HUES6 (cell line): Measurements from ENCODE around the gene MDN1.

ENCODE experiments used
- H3K27ac ChIP-seq: 2 replicates; pipeline ENCODE4 v1.7.0; 2013; ENCODE audit warnings: low read depth, mild to moderate bottlenecking, low read length, inconsistent platforms
- H3K27me3 ChIP-seq: 2 replicates; pipeline ENCODE4 v1.6.1; 2013; ENCODE audit warnings: low read length; ENCODE audit not compliant: control insufficient read depth, insufficient read depth
- H3K36me3 ChIP-seq: 2 replicates; pipeline ENCODE4 v1.6.1; 2013; ENCODE audit warnings: low read length; ENCODE audit not compliant: control insufficient read depth, insufficient read depth
- H3K4me1 ChIP-seq: 2 replicates; pipeline ENCODE4 v1.6.1; 2013; ENCODE audit warnings: low read length; ENCODE audit not compliant: control insufficient read depth, insufficient read depth
- H3K4me3 ChIP-seq: 2 replicates; pipeline ENCODE4 v1.5.1; 2013; ENCODE audit warnings: low read depth, low read length
- H3K9ac ChIP-seq: one replicate; pipeline ENCODE4 v1.6.1; 2013; ENCODE audit warnings: mild to moderate bottlenecking, low read length
- H3K9me3 ChIP-seq: 2 replicates; pipeline ENCODE4 v1.6.1; 2013; ENCODE audit warnings: low read depth, low read length; ENCODE audit not compliant: control insufficient read depth, insufficient read depth

MDN1 gene

DNA sequence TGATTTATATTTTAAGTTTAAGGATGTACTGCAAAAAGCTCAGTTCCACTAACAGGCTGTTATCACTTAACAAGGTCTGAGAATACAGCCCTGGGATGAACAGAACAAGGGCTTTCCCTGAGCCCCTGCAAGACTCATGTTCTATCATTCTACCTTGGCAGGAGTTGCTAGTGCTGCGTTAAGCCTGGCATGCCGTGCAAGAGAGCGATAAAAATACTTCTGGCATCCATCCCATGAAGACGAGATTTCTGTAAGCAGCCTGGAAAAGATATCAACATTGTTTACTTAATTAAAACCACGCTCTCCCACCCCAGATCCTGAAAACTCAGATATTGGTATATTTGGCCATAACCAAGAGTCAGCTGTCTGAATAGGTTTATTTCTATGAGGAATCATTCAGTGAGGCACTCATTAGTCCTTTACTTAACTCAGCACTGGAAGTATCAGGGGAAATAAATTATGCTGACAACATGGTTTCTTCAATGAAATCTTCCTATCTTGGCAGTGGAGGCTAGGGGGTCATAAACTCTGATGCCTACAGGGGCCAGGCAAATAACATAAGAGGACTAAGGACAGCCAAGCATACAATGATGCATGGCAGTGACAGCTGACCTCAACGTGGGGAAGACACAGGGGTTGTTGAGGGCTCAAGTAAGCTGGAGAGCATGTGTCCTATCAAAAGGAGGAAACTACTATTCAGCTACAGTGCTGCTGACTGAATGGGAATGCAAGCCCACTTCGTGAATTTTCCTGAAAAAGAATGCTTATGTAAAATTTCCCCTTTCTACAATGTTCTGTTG is 143.4 kb downstream of the MDN1 start:
- Histone ChIP-seq H3K27ac (no peak overlapping the region), H3K4me1 (peaks cover 23% of the 10 kb centered on the region), H3K9me3 (no peaks in the 10 kb centered on the region), H3K9ac (no peak overlapping the region), H3K27me3 (no peaks in the 10 kb centered on the region), H3K36me3 (peaks cover 100% of the 10 kb centered on the region), H3K4me3 (no peak overlapping the region)

DNA sequence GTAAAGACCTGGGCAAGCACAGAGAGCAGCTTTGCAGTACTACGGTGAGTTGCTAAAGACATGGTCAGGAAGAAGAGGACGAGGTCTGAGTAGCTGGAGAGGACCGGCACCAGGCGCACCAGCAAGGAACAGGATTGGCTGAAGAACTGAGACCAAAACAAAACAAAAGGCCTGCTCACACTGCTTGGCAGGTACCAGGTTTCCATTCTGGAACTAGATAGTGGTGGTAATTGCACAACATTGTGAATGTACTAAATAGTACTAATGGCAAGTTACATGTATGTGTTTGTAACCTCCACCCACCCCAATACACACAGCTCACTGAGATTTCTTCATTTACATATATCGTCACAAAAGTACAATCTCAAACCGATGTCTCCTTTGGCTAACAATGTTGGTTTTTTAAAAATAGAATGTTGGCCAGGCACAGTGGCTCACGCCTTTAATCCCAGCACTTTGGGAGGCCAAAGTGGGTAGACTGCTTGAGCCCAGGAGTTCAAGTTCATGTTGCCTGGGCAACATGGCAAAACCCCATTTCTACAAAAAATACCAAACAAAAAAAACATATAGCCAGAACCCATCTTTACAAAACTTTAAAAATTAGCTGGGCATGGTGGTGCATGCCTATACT is 148.5 kb downstream of the MDN1 start:
- no peaks in the 10 kb centered on the region for H3K9me3 ChIP-seq
- no peaks in the 10 kb centered on the region for H3K27me3 ChIP-seq
- H3K36me3 ChIP-seq, result peaks cover 87% of the 10 kb centered on the region
- no peak overlapping the region for H3K27ac ChIP-seq
- peaks cover 31% of the 10 kb centered on the region for H3K4me1 ChIP-seq
- no peak overlapping the region for H3K4me3 ChIP-seq
- H3K9ac ChIP-seq, result no peak overlapping the region

DNA sequence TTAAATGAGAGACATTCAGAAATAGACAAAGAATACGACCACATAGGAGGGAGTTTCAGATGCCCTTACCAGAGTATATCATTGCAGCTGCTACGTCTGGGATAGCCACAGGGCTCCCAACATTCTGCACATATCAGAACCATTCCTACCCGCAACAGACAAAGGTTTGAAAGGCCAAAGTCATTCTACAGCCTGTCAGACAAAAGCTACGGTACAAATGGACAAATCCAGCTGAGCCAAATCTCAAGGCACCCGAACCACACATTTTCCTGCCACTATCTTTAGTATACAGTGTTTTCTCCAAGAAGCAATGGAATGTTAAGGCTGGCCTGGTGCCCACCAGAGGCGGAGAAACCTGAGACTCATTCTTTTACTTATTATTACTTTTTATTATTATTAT is 150.6 kb downstream of the MDN1 start:
- Histone ChIP-seq H3K27me3 (no peaks in the 10 kb centered on the region), H3K27ac (peak overlapping the region; percentile 95), H3K36me3 (peaks cover 86% of the 10 kb centered on the region), H3K9me3 (no peaks in the 10 kb centered on the region), H3K9ac (peak overlapping the region; percentile 51), H3K4me1 (peaks cover 30% of the 10 kb centered on the region), H3K4me3 (no peak overlapping the region)

DNA sequence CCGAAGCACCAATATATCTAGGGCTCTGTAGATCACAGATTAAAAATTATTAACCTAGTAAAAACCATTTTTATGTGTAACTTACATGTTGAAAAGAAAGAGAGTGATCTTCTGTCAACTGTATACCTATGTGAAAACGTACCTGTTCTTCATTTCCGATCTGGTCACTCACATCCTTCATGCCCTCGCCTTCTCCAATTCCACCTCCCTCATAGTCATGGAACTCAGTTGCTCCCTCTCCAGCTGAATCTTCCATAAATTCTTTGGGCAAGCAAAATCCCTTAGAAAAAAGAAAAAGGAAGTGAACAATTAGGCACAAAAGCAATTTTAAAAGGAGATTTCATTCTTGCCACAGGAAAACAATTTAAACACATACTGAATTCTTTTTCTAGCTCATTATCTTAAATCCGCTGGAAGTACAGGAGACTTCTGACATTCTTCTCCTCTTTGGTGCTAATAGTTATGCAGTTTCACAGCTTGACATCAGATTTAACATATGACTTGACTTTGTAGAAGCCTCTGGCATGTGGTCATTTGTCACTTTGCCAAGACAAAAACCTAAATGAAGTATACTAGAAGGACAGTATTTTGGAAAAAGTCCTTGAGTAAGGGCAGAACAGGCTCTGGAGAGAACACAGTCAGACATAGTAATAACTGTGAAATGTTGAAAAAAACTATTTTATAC is 151.6 kb downstream of the MDN1 start:
- Histone ChIP-seq H3K36me3 (peaks cover 86% of the 10 kb centered on the region), H3K9ac (peak overlapping the region; percentile 32), H3K4me3 (no peak overlapping the region; the same call in 1 of the 2 replicates), H3K4me1 (peaks cover 28% of the 10 kb centered on the region), H3K9me3 (no peaks in the 10 kb centered on the region), H3K27me3 (no peaks in the 10 kb centered on the region), H3K27ac (peak overlapping the region; percentile 95)

DNA sequence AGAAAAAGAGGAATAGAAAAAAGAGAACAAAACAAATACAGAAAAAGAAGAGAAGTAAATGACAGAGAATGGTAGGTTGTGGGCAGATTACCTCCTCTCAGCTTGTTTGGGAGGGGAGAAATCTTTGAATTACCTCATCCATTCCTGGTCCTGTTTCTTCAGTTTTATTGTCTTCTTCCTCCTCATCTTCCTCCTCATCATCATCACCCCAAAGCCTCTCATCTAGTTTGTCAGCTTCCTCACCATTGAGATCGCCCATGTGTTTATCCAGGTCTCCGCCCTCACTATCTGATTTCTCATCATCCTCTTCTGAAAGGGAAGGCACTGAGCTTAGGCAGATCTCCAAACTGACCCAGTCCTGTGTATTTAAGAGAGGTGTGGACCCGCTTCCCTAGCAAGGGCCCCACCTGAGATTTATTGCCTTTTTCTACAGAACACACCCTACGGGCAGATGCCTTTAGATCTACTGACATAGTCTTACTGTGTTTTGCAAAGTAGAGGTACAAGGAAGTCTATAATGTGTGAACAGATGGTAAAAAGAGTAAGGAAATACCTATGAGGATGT is 156.9 kb downstream of the MDN1 start:
- peaks cover 95% of the 10 kb centered on the region for H3K36me3 ChIP-seq
- no peak overlapping the region for H3K9ac ChIP-seq
- H3K4me1 ChIP-seq, result peaks cover 7% of the 10 kb centered on the region
- no peaks in the 10 kb centered on the region for H3K9me3 ChIP-seq
- peak overlapping the region; percentile 23; the same call in 1 of the 2 replicates for H3K27ac ChIP-seq
- no peak overlapping the region for H3K4me3 ChIP-seq
- no peaks in the 10 kb centered on the region for H3K27me3 ChIP-seq

DNA sequence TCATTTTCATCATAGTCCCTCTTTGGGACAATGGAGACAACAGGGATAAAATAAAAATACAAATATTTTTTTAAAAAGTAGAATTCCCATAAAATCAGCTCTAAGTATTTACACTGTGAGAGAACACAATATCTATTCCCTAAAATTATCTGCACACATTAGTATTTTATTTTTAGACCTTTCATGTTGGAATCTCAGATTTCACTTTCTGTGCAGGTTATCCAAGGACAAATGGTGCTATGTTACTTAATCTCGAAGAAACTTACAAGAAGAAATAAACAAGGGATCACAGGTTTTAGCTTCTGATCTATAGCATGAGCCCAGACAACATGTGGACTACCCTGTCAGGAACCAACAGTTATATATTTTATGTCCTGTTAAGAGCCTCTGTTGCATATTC is 158.0 kb downstream of the MDN1 start:
- Histone ChIP-seq H3K9ac (no peak overlapping the region), H3K27ac (no peak overlapping the region), H3K4me3 (no peak overlapping the region), H3K36me3 (peaks cover 95% of the 10 kb centered on the region), H3K27me3 (no peaks in the 10 kb centered on the region), H3K4me1 (no peaks in the 10 kb centered on the region), H3K9me3 (no peaks in the 10 kb centered on the region)

DNA sequence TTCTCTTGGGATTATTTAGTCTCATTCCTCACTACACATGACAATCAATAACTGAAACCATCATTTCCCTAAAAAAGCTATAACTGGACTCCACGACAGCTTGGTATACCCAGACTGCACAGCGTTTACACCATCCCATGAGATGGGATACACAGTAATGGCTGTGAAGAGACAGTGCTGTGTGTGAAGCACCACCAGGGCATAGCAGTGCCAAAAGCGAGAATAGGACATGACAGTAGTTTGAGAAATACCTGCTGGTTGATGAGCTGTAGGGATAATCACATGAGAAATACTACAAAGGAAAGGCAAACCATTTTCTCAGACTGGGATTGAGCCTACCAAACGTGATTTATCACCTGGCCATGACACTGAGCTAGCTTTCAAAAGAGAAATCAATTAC is 158.6 kb downstream of the MDN1 start:
- H3K27ac ChIP-seq, result no peak overlapping the region
- no peaks in the 10 kb centered on the region for H3K27me3 ChIP-seq
- no peak overlapping the region for H3K9ac ChIP-seq
- H3K36me3 ChIP-seq, result peaks cover 95% of the 10 kb centered on the region
- H3K4me3 ChIP-seq, result no peak overlapping the region
- no peaks in the 10 kb centered on the region for H3K4me1 ChIP-seq
- no peaks in the 10 kb centered on the region for H3K9me3 ChIP-seq

DNA sequence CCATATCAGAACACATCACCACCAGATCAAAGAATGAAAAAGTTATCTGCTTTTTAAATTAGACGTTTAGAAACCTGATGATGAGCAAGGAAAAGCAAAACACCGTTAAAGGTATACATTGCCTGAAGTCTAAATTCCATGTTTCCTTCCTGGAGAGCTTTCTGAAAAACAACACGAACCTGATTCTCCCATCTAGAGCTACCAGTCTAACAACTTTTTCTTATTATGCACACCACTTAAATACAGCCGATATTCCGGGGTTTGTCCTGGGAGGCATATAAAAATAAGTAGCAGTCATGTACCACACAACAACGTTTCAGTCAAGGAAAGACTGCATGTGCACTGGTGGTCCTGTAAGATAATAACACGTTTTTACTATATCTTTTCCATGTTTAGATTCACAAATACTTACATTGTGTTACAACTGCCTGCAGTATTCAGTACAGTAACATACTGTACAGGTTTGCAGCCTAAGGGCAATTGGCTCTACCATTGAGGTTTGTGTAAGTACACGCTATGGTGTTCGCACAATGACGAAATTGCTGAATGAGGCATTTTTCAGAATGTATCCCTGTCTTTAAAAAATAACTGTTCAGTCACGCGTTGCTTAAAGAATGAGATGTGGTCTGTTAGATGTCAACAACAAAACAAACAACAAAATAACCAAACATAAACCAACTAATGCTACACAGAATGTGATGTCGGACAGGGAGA is 162.0 kb downstream of the MDN1 start:
- no peak overlapping the region for H3K4me3 ChIP-seq
- H3K36me3 ChIP-seq, result peaks cover 96% of the 10 kb centered on the region
- no peaks in the 10 kb centered on the region for H3K27me3 ChIP-seq
- H3K27ac ChIP-seq, result no peak overlapping the region
- no peak overlapping the region for H3K9ac ChIP-seq
- no peaks in the 10 kb centered on the region for H3K4me1 ChIP-seq
- no peaks in the 10 kb centered on the region for H3K9me3 ChIP-seq

DNA sequence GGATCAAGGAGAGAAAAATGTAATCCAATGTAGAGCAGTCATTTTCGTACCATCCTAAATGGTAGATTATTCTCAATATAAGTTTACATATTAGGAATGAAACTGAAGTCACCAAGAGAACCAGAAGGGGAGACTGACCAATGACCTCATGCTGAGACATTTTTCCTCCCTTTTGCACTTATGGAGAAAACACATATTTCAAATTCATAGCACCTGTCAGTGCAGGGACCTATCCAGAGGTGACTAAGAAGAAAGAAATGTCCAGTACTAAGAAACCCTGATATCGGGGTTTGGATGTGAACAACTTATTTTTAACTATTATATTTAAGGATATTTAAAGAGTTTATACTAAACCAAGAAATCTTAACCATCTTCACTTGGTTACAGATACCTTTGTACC is 164.5 kb downstream of the MDN1 start:
- no peaks in the 10 kb centered on the region for H3K27me3 ChIP-seq
- H3K4me3 ChIP-seq, result no peak overlapping the region
- no peak overlapping the region for H3K9ac ChIP-seq
- H3K9me3 ChIP-seq, result no peaks in the 10 kb centered on the region
- no peak overlapping the region for H3K27ac ChIP-seq
- no peaks in the 10 kb centered on the region for H3K4me1 ChIP-seq
- peaks cover 95% of the 10 kb centered on the region for H3K36me3 ChIP-seq

DNA sequence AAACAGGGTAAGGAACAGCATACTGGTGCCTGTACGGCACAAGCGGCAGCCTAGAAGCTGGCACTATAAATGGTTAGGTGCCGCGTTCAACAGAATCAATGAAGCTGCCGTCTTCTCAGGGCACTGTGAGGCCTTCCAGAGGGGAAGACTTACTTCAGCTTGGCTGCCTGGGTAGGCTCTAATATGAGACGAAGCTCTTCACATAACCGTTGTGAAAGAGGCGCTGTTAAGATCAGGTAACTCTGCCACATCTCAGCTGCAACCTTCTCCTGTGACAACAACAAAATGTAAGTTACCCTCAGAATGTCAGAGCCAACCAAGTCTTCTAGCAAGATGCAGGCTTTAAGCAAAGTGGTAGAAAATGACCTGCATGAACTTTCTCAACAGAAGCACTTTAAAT is 169.0 kb downstream of the MDN1 start:
- H3K4me1 ChIP-seq, result no peaks in the 10 kb centered on the region
- no peak overlapping the region for H3K27ac ChIP-seq
- H3K9me3 ChIP-seq, result no peaks in the 10 kb centered on the region
- H3K36me3 ChIP-seq, result peaks cover 98% of the 10 kb centered on the region
- H3K27me3 ChIP-seq, result no peaks in the 10 kb centered on the region
- H3K4me3 ChIP-seq, result no peak overlapping the region
- H3K9ac ChIP-seq, result no peak overlapping the region
